ENCODE results near the gene CLDN20. TPM values are rescaled to one million over a fixed set of nuclear protein-coding genes. Genes with fewer than 3 reads are reported as not detected.

The CLDN20 gene
- total RNA-seq, 1 donor from 2014 or later, result not detected

DNA sequence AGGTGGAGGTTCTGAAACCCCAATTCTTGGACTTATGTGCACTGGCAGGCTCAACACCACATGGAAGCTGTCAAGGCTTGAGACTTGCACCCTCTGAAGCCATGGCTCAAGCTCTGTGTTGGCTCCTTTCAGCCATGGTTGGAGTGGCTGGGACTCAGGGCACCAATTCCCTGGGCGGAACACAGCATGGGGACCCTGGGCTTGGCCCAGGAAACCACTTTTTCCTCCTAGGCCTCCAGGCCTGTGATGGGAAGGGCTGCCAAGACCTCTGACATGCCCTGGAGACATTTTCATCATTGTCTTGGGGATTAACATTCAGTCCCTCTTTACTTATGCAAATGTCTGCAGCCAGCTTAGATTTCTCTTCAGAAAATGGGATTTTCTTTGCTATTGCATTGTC is 26.2 kb upstream of the CLDN20 start:
- intact Hi-C loops (cut with DNase I), result no loop called here

DNA sequence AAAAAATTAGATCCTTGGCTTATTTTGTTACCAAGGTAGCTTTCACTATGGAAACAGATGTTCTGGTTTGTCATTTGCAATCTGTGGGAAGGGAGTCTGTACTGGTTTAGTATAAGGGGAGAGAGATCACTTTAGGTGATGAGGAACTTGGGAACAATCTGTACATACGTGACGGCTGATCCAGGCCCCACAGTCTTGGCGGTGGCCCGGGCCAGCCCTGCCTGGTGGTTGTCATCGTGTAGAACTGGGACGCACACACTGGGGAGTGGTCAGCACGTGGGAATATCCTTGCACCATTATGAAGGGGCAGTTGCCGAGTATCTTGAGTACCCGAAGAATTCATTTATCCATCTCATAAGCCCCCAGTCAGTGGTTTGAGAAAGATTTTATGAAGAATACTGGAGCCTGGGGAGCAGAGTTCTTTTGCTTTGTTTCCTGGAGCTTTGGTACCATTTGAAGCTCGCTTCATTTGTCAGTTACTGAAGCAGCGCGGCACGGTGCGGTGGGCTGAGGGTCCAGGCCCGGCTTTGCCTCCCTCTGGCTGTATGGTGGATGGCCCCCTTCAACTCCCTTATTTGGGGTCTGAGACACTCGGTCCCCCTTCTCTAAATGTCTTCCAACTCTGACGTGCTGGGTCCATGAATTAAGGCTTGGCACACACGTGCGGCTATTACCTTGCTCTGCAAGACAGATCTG is 22.8 kb upstream of the CLDN20 start:
- H3K27me3 ChIP-seq (ENCODE audit: low read depth), result no peaks in the 10 kb centered on the region
- H3K36me3 ChIP-seq, result no peaks in the 10 kb centered on the region
- ATAC-seq (peak in 1 of 2 donors; percentile 42), DNase-seq (no peak)
- H3K4me3 ChIP-seq, result no peak overlapping the region
- H3K9me3 ChIP-seq, result no peaks in the 10 kb centered on the region
- no peaks in the 10 kb centered on the region for H3K4me1 ChIP-seq
- TF ChIP-seq, protein P1, sequence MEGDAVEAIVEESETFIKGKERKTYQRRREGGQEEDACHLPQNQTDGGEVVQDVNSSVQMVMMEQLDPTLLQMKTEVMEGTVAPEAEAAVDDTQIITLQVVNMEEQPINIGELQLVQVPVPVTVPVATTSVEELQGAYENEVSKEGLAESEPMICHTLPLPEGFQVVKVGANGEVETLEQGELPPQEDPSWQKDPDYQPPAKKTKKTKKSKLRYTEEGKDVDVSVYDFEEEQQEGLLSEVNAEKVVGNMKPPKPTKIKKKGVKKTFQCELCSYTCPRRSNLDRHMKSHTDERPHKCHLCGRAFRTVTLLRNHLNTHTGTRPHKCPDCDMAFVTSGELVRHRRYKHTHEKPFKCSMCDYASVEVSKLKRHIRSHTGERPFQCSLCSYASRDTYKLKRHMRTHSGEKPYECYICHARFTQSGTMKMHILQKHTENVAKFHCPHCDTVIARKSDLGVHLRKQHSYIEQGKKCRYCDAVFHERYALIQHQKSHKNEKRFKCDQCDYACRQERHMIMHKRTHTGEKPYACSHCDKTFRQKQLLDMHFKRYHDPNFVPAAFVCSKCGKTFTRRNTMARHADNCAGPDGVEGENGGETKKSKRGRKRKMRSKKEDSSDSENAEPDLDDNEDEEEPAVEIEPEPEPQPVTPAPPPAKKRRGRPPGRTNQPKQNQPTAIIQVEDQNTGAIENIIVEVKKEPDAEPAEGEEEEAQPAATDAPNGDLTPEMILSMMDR (IDR thresholded peaks at IDR 0.05), result no peak
- intact Hi-C loops (cut with DNase I), result no loop called here
- H3K27ac ChIP-seq, result no peak overlapping the region

More for the DNA sequence above, 26.2 kb upstream of the CLDN20 start:
- H3K4me1 ChIP-seq, result no peaks in the 10 kb centered on the region
- TF ChIP-seq, protein P1 (IDR thresholded peaks at IDR 0.05), result no peak
- ATAC-seq (no peak), DNase-seq (no peak)
- no peaks in the 10 kb centered on the region for H3K9me3 ChIP-seq
- H3K27ac ChIP-seq, result no peak overlapping the region
- no peaks in the 10 kb centered on the region for H3K27me3 ChIP-seq (ENCODE audit: low read depth)
- no peak overlapping the region for H3K4me3 ChIP-seq
- H3K36me3 ChIP-seq, result no peaks in the 10 kb centered on the region

DNA sequence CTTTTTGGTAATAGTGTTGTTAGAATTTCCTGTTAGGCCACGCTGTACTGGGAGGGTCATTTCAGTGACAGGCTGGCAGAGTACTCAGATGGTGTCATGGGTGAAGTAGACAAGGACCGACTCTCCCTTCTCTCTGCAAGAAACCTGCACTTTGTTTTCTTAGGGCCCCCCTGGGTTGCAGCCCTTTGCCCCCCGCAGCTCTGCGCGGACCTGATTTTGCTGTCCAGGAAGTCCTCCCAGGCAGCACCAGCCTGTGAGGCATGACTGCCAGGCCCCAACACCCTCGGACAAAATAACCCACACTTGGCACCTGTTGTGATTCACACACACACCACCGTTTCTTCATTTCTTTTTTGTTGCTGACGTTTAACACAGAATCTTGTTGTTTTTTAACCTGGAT is 21.8 kb upstream of the CLDN20 start:
- no peaks in the 10 kb centered on the region for H3K27me3 ChIP-seq (ENCODE audit: low read depth)
- DNase-seq (no peak), ATAC-seq (no peak)
- no peak overlapping the region for H3K27ac ChIP-seq
- intact Hi-C loops (cut with DNase I), result no loop called here
- no peak overlapping the region for H3K4me3 ChIP-seq
- H3K4me1 ChIP-seq, result no peaks in the 10 kb centered on the region
- H3K9me3 ChIP-seq, result no peaks in the 10 kb centered on the region
- H3K36me3 ChIP-seq, result no peaks in the 10 kb centered on the region
- TF ChIP-seq, protein P1 (IDR thresholded peaks at IDR 0.05), result no peak

DNA sequence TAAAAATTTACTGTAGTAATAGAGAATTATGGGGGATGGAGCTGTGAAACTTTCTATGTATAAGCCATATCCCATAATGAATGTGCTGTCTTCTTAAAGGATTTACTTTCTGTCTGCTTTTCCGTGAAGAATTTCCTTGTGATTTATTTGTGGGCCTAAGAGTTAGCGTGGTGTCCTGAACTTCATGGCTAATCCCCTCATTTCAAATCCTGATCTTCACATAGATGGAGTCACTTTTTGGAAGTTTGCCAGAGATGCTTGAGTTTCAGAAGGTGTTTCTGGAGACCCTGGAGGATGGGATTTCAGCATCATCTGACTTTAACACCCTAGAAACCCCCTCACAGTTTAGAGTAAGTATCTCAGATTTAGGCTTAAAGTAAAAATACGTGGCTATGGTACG is 19.4 kb upstream of the CLDN20 start:
- intact Hi-C loops (cut with DNase I), result no loop called here
- no peaks in the 10 kb centered on the region for H3K4me1 ChIP-seq

GRCh38 chr6:155245193-155245592 is 18.6 kb upstream of the CLDN20 start:
- Histone ChIP-seq H3K4me3 (no peak overlapping the region), H3K27ac (no peak overlapping the region), H3K36me3 (no peaks in the 10 kb centered on the region), H3K27me3 (ENCODE audit: low read depth) (no peaks in the 10 kb centered on the region), H3K4me1 (no peaks in the 10 kb centered on the region), H3K9me3 (no peaks in the 10 kb centered on the region)
- DNase-seq (no peak), ATAC-seq (no peak)
- intact Hi-C loops (cut with DNase I), result no loop called here
- TF ChIP-seq, protein P1 (IDR thresholded peaks at IDR 0.05), result no peak

More for the DNA sequence above, 19.4 kb upstream of the CLDN20 start:
- ATAC-seq, result no peak
- Histone ChIP-seq H3K36me3 (no peaks in the 10 kb centered on the region), H3K27ac (no peak overlapping the region), H3K27me3 (ENCODE audit: low read depth) (no peaks in the 10 kb centered on the region), H3K4me3 (no peak overlapping the region), H3K9me3 (no peaks in the 10 kb centered on the region)
- no peak for DNase-seq
- TF ChIP-seq, protein P1 (IDR thresholded peaks at IDR 0.05), result no peak
